K562 (cell line): Measurements from ENCODE around the gene DLGAP1. TPM values are rescaled to one million over a fixed set of nuclear protein-coding genes. Genes with fewer than 3 reads are reported as not detected.

ENCODE experiments used
- ATF1 ChIP-seq, 2 experiments: fragments of 450-650 bp in 1 of 2; IDR thresholded peaks; 2 replicates each; pipeline ENCODE4 v1.6.1; 2016; ENCODE audit warnings: missing compliant biosample characterization in 1 of 2, missing genetic modification characterization in 1 of 2
- CREM ChIP-seq: IDR thresholded peaks from 2 replicates; pipeline ENCODE4 v1.6.1; 2014; ENCODE audit warnings: antibody characterized with exemption, low read depth
- HDAC8 ChIP-seq: fragments of 450-650 bp; IDR thresholded peaks from 2 replicates; pipeline ENCODE4 v1.6.1; 2016; ENCODE audit warnings: mild to moderate bottlenecking, missing genetic modification characterization, moderate library complexity, missing compliant biosample characterization
- MEF2D ChIP-seq: conservative IDR thresholded peaks from 2 replicates; pipeline ENCODE4 v1.6.1; 2016; ENCODE audit warnings: low read depth, missing genetic modification characterization, missing compliant biosample characterization
- SRF ChIP-seq, 2 experiments: fragments of 250-450, 450-650 bp in 1 of 2; sonication (Bioruptor Pico) in 1 of 2; sonication (generic) in 1 of 2; formaldehyde crosslinking; IDR thresholded peaks; 2 replicates each; pipeline versions ENCODE4 v1.5.0 to v1.5.1; 2020 to 2022; ENCODE audit warnings: mild to moderate bottlenecking in 1 of 2, missing genetic modification reagents in 1 of 2
- TAF7 ChIP-seq: fragments of 450-650 bp; IDR thresholded peaks from 2 replicates; pipeline ENCODE4 v1.6.1; 2016; ENCODE audit warnings: missing genetic modification characterization, missing compliant biosample characterization
- TAL1 ChIP-seq: fragments of 450-650 bp; IDR thresholded peaks from 2 replicates; pipeline ENCODE4 v1.6.1; 2016; ENCODE audit warnings: mild to moderate bottlenecking
- TEAD1 ChIP-seq, 2 experiments: fragments of 450-650 bp in 1 of 2; sonication (generic) in 1 of 2; formaldehyde crosslinking; IDR thresholded peaks; 2 replicates each; pipeline versions ENCODE4 v1.4.0 to v1.8.0; 2020 to 2022; ENCODE audit warnings: mild to moderate bottlenecking in 2 of 2, missing genetic modification reagents in 1 of 2
- ZSCAN32 ChIP-seq: fragments of 450-650 bp; formaldehyde crosslinking; IDR thresholded peaks from 2 replicates; pipeline ENCODE4 v1.4.0; 2020; ENCODE audit warnings: mild to moderate bottlenecking, moderate library complexity
- polyA plus RNA-seq, 8 experiments: library from polyadenylated mRNA; depleted of rRNA in 4 of 8; stranded (reverse) in 5 of 8; unstranded in 3 of 8; fragments of >200 nt; fragmentation: Nextera tagmentation in 2 of 8; fragmentation: Illumina TruSeq in 1 of 8; extraction: Ambion mirVana in 2 of 8; extraction: Trizol in 1 of 8; gene quantifications; 2 replicates each; pipeline versions ENCODE4 v1.2.1 to v1.2.3, GENCODE V29; 2011 to 2014; ENCODE audit warnings: inconsistent platforms in 1 of 8, missing spikeins in 1 of 8
- total RNA-seq, 7 experiments: library from RNA; depleted of rRNA in 6 of 7; stranded (reverse); fragments of >200 nt in 6 of 7; fragmentation: Illumina TruSeq in 2 of 7; extraction: Trizol in 2 of 7; gene quantifications; 2 replicates each; pipeline versions ENCODE4 v1.2.1 to v1.2.3, GENCODE V29; 2011 to 2021; ENCODE audit warnings: low replicate concordance in 1 of 7
- TF ChIP-seq, protein P1 (sequence below): fragments of 250-450 bp; sonication (Bioruptor Pico); IDR thresholded peaks from 2 replicates; pipeline ENCODE4 v1.5.0; 2020; ENCODE audit warnings: mild to moderate bottlenecking, borderline replicate concordance
- TF ChIP-seq, protein P2 (sequence below): sonication (generic); formaldehyde crosslinking; IDR thresholded peaks from 2 replicates; pipeline ENCODE4 v1.8.0; 2022; ENCODE audit warnings: mild to moderate bottlenecking, missing genetic modification reagents
- TF ChIP-seq, protein P3 (sequence below): sonication (generic); formaldehyde crosslinking; IDR thresholded peaks from 2 replicates; pipeline ENCODE4 v1.8.0; 2022; ENCODE audit warnings: missing genetic modification reagents, mild to moderate bottlenecking, borderline replicate concordance
- TF ChIP-seq, protein P4 (sequence below), 2 experiments: fragments of 150-350 bp in 1 of 2; IDR thresholded peaks; 2 replicates each; pipeline ENCODE4 v1.6.1; 2012 to 2016; ENCODE audit warnings: low read depth in 2 of 2, low read length in 2 of 2, mild to moderate bottlenecking in 1 of 2, moderate library complexity in 1 of 2
- TF ChIP-seq, protein P5 (sequence below), 2 experiments: IDR thresholded peaks; 2 replicates each; pipeline ENCODE4 v1.6.1; 2011; ENCODE audit warnings: borderline replicate concordance in 1 of 2, control low read depth in 1 of 2, low read depth in 1 of 2, low read length in 1 of 2, mild to moderate bottlenecking in 1 of 2, mixed read lengths in 1 of 2, moderate library complexity in 1 of 2; ENCODE audit not compliant: insufficient read depth in 1 of 2, insufficient read length in 1 of 2, poor library complexity in 1 of 2, severe bottlenecking in 1 of 2; ENCODE audit errors: extremely low read depth in 1 of 2

The DLGAP1 gene
- total and polyA plus RNA-seq, 9 of the 15 experiments (the other 6 are each of a cell fraction or from before 2014, with no cell fraction given): 0.04 to 0.22 (median 0.08) TPM

DNA sequence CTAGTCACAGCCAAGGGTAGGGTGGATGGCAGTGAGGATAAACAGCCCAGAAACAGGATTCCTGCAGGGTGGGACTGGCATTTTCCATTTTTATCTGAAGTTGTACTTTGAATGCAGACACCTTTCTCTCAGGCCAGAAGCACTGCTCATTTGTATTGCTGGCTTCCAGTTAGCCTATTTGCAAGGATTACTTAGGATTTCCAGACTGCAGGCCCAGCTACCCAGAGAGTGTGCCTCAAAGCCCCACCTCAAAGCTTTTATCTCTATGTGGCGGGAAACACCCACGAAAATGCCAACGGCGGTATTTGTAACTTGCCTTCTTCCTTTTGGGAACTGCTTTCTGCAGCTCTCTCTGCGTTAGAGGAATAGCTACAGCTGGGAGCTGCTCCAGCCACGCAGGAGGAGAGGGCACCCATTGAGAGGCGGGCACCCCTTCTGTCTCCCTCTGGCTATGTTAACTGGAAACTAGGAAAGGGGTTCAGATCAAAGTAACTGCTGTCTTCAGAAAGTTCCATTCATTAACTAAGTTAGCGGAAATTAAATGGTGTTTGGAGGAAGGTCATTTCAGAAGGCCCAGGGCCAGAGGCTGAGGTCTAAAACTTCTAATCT lies 860.2 kb downstream of the DLGAP1 start (continued):
- TF ChIP-seq, protein P1, sequence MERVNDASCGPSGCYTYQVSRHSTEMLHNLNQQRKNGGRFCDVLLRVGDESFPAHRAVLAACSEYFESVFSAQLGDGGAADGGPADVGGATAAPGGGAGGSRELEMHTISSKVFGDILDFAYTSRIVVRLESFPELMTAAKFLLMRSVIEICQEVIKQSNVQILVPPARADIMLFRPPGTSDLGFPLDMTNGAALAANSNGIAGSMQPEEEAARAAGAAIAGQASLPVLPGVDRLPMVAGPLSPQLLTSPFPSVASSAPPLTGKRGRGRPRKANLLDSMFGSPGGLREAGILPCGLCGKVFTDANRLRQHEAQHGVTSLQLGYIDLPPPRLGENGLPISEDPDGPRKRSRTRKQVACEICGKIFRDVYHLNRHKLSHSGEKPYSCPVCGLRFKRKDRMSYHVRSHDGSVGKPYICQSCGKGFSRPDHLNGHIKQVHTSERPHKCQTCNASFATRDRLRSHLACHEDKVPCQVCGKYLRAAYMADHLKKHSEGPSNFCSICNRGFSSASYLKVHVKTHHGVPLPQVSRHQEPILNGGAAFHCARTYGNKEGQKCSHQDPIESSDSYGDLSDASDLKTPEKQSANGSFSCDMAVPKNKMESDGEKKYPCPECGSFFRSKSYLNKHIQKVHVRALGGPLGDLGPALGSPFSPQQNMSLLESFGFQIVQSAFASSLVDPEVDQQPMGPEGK: 0 out of 2 replicates have a peak, but pooled peaks have one; percentile 15
- TF ChIP-seq ATF1 (CRISPR knock-in tag; IDR thresholded peaks at IDR 0.05): no peak
- TF ChIP-seq ATF1 (tag; IDR thresholded peaks at IDR 0.05): 0 out of 2 replicates have a peak, but pooled peaks have one; percentile 22
- TF ChIP-seq TAL1: no peak
- TF ChIP-seq, protein P2, sequence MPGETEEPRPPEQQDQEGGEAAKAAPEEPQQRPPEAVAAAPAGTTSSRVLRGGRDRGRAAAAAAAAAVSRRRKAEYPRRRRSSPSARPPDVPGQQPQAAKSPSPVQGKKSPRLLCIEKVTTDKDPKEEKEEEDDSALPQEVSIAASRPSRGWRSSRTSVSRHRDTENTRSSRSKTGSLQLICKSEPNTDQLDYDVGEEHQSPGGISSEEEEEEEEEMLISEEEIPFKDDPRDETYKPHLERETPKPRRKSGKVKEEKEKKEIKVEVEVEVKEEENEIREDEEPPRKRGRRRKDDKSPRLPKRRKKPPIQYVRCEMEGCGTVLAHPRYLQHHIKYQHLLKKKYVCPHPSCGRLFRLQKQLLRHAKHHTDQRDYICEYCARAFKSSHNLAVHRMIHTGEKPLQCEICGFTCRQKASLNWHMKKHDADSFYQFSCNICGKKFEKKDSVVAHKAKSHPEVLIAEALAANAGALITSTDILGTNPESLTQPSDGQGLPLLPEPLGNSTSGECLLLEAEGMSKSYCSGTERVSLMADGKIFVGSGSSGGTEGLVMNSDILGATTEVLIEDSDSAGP (CRISPR knock-in tag): no peak
- TF ChIP-seq, protein P3, sequence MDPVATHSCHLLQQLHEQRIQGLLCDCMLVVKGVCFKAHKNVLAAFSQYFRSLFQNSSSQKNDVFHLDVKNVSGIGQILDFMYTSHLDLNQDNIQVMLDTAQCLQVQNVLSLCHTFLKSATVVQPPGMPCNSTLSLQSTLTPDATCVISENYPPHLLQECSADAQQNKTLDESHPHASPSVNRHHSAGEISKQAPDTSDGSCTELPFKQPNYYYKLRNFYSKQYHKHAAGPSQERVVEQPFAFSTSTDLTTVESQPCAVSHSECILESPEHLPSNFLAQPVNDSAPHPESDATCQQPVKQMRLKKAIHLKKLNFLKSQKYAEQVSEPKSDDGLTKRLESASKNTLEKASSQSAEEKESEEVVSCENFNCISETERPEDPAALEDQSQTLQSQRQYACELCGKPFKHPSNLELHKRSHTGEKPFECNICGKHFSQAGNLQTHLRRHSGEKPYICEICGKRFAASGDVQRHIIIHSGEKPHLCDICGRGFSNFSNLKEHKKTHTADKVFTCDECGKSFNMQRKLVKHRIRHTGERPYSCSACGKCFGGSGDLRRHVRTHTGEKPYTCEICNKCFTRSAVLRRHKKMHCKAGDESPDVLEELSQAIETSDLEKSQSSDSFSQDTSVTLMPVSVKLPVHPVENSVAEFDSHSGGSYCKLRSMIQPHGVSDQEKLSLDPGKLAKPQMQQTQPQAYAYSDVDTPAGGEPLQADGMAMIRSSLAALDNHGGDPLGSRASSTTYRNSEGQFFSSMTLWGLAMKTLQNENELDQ (CRISPR knock-in tag): 0 out of 2 replicates have a peak, but pooled peaks have one; percentile 88
- no peak; the same call in 1 of the 2 replicates for TF ChIP-seq TAF7
- TF ChIP-seq MEF2D (tag): 0 out of 2 replicates have a peak, but pooled peaks have one; percentile 45
- TF ChIP-seq TEAD1 (CRISPR knock-in tag; IDR thresholded peaks at IDR 0.05): peak; percentile 27 to 74; a peak in 1 of 4 replicates
- TF ChIP-seq, protein P4, sequence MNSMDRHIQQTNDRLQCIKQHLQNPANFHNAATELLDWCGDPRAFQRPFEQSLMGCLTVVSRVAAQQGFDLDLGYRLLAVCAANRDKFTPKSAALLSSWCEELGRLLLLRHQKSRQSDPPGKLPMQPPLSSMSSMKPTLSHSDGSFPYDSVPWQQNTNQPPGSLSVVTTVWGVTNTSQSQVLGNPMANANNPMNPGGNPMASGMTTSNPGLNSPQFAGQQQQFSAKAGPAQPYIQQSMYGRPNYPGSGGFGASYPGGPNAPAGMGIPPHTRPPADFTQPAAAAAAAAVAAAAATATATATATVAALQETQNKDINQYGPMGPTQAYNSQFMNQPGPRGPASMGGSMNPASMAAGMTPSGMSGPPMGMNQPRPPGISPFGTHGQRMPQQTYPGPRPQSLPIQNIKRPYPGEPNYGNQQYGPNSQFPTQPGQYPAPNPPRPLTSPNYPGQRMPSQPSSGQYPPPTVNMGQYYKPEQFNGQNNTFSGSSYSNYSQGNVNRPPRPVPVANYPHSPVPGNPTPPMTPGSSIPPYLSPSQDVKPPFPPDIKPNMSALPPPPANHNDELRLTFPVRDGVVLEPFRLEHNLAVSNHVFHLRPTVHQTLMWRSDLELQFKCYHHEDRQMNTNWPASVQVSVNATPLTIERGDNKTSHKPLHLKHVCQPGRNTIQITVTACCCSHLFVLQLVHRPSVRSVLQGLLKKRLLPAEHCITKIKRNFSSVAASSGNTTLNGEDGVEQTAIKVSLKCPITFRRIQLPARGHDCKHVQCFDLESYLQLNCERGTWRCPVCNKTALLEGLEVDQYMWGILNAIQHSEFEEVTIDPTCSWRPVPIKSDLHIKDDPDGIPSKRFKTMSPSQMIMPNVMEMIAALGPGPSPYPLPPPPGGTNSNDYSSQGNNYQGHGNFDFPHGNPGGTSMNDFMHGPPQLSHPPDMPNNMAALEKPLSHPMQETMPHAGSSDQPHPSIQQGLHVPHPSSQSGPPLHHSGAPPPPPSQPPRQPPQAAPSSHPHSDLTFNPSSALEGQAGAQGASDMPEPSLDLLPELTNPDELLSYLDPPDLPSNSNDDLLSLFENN (IDR thresholded peaks at IDR 0.05; ENCODE audit: low read depth in 2 of 2, low read length in 2 of 2): no peak
- TF ChIP-seq CREM: no peak
- TF ChIP-seq, protein P5, sequence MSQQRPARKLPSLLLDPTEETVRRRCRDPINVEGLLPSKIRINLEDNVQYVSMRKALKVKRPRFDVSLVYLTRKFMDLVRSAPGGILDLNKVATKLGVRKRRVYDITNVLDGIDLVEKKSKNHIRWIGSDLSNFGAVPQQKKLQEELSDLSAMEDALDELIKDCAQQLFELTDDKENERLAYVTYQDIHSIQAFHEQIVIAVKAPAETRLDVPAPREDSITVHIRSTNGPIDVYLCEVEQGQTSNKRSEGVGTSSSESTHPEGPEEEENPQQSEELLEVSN (IDR thresholded peaks at IDR 0.05; ENCODE audit: borderline replicate concordance in 1 of 2, extremely low read depth in 1 of 2, insufficient read depth in 1 of 2, insufficient read length in 1 of 2, low read depth in 1 of 2, low read length in 1 of 2, poor library complexity in 1 of 2, severe bottlenecking in 1 of 2): peak in 1 of 2 experiments; percentile 39
- TF ChIP-seq SRF (CRISPR knock-in tag; IDR thresholded peaks at IDR 0.05): no peak; a peak in 1 of 4 replicates
- peak; percentile 59; the same call in 1 of the 2 replicates for TF ChIP-seq ZSCAN32
- TF ChIP-seq HDAC8: peak; percentile 81; the same call in 1 of the 2 replicates
